IPS DF 4.7 (cell line): Measurements from ENCODE around the gene PRRC1.
"Not testable (repeated sequence)": the region's sequence is repeated elsewhere in the genome, so short reads cannot be mapped to it uniquely, and the experiment has no call there.

Experiments used
- DNase-seq: peaks from one replicate; pipeline ENCODE4 v3.0.0-alpha.2; 2013; ENCODE audit warnings: low spot score; ENCODE audit errors: extremely low read depth

PRRC1 gene

DNA sequence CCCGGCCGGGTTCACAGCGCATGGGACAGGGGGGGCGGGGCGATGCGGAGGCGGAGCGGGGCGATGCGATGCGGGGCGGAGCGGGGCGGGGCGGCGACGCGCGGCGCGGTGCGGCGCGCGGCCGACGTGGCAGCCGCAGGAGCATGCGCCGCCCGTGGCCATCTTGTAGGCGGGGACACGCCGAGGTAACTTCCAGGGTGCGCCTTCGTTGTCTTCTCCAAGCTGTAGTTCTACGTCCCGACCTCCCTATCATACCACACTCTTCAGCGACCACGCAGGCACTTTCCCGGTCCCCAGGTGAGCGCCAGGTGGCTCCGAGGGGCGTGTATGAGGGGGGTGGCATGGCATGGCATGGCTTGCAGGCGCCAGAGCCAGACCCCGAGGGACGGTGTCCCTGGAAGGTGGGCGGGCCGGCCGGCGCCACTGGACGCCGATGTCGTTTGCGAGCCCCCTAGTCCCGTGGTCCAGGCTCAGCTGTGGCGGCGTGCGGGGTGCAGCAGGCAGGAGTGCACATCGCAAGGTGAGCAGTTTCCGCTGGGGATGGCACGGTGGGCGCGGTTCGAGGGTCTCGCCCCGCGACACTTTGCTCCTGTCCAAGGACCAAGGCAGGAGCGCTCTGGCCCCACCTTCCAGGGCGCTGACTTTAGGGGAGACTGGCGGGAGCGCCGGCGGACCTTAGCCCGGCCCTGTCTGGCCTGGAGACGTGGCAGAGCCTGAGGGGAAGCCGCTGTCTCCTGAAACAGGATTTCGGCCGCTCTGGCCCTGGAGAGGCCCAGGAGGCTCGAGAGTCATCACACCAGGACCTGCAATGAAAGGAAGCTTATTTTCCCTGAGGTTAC lies at the start of gene PRRC1:
Gene PRRC1 (plus strand): TSS at position 161 of the 839 bp plus-strand sequence. CDS start 5,840 bp downstream, outside the sequence.
- DNase-seq: no peak

DNA sequence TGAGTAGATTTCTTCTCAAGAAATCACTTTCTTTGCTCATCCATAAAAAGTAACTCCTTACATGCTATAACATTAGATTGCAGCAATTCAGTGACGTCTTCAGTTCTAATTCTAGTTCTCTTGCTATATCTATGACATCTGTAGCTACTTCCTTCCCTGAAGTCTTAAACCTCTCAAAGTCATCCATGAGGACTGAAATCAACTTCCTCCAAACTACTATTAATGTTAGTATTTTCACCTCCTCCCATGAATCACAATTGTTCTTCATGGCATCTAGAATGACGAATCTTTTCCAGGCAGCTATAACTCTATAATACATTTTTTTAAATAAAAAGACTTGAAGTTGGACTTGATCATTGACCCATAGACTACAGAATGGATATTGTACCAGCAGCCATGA lies 46.2 kb upstream of the PRRC1 start:
- DNase-seq: no peak

DNA sequence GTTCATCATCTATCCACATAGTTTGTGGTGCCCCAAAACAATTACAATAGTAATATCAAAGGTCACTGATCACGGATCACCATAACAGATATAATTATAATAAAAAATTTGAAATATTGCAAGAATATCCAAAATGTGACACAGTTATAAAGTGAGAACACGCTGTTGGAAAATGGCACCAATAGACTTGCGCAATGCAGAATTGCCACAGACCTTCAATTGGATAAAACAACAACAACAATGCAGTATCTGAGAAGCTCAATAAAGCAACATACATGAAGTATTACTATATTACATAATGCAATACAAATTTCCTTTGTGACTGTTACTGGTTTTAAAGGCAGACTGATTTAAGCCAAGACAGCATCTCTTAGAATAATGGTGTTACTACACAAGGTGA lies 44.7 kb upstream of the PRRC1 start:
- no peak for DNase-seq

DNA sequence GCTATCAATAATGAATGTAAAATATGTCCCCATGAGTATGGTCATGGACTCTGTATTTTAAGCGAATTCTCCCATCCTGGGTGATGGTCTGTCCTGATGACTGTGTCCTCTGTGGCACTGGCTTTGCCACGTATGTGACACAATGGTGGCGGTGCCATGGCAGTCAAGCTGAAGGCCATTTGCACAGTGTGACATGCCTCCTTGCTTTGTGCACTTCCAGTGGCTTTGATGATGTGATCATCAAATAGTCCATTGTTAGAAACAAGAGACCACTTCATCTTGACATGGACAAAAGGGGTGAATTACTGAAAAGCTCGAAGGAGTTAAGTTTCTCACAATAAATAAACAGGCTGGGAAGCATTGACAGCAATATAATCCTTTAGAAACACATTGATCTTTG lies 31.0 kb upstream of the PRRC1 start:
- no peak for DNase-seq

DNA sequence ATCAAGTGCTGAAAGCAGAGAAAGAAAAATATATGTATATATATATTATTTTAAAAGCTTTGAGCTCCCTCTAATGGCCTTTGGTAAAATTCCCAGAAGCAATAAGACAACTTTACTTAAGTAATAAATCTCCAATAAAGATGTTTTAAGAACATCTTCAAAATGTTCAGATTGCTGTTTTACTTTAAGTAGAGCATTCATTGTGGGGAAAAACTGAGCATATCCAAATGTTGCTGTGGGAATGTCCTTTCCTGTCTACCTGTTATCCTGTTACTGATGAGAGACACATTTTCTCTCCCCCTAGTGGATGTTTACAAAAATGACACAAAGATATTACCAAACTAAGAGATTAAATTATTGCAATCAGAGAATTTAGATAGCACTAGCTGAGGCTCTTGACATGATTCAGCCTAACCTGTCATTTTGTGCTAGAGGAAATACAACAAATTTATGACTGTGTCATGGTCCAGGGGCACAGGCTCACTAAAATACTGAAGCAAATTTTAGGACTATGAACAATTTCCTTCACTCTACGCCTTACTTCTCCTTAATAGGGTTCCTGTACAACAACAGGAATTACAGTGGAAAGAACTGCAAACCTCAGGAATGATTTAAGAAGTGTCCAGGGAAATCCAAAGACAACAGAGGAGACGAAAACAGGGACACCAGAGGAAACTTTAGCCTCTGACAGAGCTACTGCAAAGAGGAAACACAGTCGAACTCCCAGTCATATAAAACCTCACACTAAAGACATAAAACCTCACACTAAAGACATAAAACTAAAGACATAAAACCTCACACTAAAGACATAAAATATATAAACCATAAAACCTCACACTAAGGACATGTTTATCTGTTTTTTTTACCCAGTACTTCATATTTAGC lies 24.3 kb upstream of the PRRC1 start:
- DNase-seq: no peak

DNA sequence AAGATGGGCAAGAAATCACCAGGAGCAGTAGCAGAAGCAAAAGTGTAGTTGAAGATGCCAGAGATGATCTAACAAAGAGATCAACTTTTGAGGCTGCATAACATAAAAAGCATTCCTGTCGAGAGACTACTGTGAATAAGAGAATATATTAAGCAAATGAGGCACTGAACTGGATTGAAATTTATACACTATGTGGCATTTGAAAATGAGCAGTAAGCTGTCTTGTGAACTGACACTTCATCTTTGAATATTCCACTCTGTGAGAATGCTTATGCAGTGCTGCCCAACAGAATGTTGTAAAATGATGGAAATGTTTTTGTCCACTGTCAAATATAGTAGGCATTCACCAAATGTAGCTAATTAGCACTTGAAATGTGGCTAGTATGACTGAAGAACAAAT lies 18.9 kb upstream of the PRRC1 start:
- DNase-seq: no peak

DNA sequence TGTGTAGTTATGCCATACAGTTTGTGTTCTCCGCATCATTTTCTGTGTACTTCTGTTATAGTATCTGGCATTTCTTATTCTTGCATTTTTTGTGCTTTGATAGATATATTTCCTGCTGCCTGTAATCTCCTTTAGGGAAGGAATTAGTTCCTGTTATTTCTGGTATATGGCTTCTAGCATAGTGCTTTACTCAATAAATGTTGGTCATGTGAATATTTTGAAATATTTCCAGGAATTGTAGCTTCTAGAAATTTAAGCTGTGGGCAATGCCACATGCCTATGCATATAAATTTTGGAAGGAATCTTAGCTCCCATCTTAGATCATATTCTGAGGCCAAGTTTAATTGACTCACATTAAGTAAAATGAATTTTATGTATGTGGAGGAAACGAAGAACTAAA lies 11.5 kb upstream of the PRRC1 start:
- no peak for DNase-seq

DNA sequence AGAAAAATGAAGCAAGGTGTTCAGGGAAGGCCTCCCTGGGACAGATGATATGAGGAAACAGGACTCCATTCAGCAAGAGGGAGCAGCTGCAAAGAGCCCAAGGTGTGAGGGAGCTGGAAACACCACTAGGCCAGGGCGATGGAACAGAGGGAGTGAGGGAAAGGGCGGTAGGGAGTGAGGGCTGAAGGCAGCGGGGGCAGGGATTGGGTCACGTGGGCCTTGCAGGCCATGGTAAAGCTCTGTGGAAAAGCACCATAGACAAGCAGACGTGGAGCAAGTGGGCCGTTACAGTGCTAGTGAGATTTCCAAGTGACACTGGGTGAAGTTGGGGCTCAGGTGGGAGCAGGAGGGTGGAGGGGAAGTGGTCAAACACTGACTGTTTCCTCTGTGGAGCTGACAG lies 10.8 kb upstream of the PRRC1 start:
- DNase-seq: no peak

DNA sequence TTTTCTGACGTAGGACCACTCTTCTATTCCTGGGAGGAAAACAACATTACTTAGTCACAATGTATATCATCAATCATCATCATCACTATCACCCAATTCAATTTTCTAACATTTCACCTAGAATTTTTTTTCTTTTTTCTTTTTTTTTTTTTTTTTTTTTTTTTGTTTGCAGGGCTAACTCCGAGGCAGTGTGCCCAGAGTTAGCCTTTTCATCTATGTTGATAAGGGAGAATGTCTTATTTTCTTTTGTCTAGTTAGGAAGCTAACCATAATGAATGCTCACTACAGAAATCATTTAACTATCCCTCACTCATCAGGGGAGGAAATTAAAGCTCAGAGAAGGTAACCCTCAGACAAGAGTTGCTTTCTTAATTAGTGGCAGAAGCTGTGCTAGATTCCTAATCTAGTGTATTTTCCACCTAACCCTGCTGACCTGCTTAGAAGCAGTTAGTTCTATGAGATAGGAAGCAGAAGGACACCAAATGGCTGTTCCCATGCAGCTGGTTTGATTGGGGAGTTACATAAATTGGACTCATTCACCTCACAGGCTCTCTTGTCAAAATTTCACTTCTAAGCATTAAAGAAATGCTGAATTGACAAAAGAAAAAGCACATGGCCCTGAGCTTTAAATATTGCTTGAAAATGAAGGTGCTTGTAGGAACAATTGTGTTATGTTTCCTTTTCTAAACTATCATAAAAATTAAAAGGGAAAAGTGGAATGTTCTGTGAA lies 8.6 kb upstream of the PRRC1 start:
- no peak for DNase-seq

DNA sequence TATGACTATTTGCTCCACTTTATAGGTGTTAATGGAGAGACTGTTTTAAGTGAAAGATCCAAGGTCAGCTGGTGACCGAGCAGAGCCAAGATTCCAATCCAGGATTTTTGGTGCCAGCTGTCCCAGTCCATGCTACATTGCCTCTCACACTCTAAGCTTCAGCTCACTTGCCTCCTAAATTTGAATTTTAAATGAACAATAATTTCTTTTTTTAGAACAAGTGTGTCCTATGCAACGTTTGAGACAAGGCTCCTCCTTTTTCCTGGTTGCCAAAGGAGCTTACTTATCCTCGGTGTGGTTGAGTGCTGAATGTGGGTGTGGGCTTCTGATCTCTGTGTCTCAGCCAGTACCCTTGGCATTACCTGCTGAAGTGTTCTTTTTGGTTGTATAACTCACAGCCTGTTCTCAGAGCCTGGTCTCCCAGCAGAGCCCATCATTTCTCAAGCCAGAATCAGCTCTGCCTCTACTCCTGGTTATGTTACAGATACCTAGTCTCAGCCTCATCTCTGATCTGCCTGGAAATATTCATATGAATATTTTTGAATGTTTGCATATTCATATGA lies 4.0 kb upstream of the PRRC1 start:
- no peak for DNase-seq

DNA sequence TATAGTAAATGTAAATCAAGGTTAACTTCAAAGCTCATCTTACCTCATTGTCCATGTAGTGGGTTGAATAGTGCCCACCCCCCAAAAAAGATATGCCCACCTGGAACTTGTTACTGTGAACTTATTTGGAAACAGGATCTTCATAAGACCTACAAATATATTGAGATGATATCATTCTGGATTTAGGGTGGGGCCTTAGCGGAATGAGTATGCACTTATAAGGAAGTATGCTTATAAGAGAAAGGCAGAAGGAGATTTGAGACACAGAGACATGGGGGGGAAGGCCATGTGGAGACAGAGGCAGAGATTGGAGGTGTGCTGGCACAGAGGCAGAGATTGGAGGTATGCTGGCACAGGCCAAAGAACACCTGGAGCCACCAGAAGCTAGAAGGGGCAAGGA lies 2.6 kb upstream of the PRRC1 start:
- DNase-seq: no peak

DNA sequence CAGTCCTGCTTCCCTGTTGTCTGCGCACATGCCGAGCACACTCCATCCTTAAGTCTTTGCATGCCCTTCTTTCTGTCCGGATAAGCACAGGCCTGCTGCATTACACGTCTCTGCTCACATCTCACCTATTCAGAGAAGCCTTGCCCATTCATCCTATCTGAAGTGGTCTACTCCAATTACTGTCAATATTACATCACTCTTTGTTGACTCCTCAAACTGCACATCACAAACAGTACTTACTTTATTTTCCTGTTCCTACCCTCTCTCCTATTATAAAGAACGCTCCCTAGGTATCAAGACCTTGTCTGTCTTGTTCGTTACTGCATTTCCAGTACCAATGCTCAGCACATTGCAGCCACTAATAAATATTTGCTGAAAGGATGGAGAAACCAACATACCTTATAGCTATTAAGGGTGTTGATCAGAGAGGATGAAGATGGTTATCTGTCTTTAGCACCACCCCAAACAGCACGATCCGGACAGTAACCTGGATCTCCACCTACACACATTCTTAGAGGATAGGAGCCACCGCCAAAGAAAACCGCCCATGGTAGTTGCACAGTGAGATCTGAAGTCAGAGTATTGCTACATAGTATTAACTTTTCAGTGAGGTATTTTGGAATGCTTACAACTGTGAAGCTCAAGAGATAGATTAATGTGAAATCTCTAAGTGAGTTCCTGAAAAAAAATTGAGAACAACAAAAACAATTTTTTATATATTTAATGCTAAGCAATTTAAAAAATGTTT lies 1.6 kb upstream of the PRRC1 start:
- no peak for DNase-seq

DNA sequence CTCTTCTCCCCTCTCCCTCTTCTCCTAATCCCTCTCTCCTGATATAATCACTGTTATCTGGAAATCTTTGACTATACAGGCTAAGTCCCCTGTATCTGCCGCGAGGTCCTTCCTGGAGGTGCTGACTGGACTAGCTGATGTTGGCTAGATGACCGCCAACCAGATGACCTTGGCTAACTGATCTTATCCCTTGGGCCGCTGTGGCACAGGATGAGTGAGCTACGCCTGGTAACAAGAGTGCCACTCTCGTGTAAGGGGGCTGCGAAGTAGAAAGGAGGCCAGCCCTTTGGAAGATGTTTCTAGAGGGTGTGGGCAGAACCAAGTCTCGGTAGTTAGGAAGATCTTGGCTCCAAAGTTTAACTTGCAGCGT lies 345 bp upstream of the PRRC1 start:
- DNase-seq: no peak

DNA sequence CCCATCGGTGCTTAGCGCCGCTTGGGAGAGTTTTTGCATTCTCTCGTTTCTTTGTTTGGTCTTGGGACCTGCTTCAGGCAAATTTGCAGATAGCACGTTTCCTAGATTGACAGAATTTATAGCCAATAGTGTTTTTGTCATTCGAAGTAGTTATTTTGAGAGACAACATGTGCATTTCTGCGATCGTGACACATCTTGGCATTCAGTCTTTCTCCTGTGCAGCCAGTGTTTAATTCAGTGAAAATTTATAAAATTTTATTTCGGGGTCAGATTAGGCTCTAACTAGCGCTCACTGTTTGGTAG lies 830 bp downstream of the PRRC1 start:
- DNase-seq: no peak

DNA sequence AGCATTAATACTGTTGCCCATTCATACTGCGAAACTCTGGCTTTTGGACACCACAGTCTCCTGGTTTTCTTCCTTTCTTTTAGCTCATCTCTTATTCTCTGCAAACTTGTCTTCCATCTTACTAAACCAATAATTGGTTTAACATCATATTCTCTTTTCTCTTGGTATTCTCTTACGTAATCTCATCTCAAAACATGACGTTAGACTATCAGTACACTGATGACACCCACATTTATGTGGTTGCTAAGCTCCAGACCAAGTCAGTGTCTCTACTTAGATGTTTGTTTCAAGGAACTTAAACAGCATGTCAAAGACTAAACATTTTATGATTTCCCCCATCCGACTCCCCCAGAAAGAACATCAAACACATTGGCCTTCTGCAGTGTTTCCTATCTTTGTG lies 2.1 kb downstream of the PRRC1 start:
- DNase-seq: no peak

DNA sequence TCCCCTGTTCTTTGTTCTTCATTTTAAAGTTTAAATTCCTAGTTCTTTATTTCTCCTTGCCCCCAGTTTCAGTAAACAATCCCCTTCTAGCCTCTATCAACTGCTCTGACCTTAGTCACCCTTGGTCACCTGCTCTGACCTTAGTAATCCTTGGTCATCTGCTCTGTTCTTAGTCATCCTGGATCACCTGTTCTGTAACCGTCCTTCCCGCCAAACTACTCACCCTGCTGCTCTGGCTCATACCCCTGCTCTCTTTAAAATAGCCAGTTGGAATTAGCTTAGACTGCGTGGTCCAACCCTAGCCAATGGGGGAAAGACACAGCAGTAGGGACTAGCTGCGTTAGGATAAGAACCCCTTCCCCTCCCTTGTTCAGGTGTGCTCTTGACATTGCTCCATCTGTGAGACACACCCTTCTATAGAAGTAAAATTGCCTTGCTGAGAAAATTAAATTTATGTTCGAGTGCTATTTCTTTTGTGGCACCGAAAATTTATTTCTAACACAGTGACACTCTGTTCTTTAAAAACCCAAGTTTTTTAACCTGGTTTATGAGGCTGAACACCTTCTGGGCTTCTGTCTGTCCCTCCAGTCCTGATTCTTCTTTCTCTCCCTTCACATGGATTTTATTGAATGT lies 3.8 kb downstream of the PRRC1 start:
- DNase-seq: no peak

DNA sequence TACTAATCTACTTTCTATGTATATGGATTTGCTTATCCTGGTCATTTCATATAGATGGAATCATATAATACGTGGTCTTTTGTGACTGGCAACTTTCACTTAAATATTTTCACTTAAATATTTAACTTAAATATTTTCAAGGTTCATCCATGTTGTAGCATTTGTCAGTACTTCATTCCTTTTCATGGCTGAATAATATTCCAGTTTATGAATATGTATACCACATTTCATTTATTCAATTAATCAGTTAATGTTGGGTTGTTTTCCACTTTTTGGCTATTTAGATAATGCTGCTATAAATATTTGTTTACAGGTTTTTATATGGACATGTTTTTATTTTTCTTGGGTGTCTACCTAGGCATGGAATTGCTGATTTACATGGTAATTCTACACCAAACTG lies 7.7 kb downstream of the PRRC1 start:
- DNase-seq: no peak

DNA sequence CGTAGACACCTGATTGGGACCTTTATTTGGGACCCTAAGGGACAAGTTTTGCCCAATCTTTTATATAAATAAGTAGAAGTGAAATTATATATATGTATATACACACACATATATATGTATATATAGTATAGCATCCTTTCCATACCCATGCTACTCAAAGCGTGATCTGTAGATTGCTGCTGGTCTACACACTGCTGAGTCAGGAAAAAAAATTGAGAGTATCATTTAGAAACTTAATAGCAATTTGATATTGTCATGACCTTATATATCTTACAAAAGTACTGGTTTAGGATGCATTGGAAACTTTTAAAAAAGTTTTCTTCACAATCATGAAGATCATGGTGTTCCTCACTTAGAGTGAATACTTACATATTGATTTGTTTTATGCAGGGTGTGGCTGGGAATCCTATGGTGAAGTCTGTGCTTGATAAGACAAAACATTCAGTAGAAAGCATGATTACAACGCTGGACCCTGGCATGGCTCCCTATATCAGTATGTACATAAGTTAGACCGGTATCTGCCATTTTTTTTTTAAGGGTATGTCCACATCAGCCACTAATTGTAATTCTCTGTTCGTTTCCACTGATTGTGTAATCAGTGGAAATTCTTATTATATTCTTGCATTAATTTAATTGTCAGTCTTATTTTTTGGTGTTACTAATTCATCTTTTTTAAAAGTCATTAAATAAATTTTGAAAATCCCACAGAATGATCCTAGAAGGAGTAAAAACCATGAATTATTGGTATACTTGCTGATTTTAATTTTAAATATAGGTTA lies 12.7 kb downstream of the PRRC1 start:
- no peak for DNase-seq

DNA sequence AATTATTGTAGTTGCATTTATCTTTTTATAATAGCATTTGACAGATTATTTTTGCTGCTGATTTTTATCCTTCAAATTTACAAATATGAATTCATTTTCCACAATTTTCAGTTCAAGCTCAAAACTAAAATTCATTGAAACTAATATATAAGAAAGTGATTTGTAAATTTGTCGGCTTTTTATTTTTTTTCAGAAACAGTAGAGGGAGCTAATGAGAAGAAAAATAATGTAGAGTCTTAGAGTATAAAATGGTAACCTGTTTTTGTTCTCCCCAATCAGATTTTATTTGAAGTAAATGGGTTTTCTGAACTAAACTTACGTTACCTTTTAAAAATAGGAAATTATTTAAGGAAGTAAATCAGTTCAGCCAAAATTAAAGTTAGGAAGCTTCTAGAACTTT lies 19.2 kb downstream of the PRRC1 start:
- DNase-seq: no peak

DNA sequence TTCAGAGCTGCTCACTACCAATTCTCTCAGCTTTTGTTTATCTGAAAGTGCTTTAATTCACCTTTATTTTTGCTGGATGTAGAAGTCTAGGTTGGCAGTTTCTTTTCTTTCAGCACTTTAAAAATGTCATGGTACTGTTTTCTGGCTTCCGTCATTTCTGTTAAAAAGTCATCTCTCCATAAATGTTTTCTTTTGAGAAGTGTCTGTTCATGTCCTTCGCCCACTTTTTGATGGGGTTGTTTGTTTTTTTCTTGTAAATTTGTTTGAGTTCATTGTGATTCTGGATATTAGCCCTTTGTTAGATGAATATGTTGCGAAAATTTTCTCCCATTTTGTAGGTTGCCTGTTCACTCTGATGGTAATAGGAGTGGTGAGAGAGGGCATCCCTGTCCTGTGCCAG lies 23.1 kb downstream of the PRRC1 start:
- not testable (repeated sequence) for DNase-seq
